Measurements from ENCODE around the gene FBXO41.

FBXO41 gene

DNA sequence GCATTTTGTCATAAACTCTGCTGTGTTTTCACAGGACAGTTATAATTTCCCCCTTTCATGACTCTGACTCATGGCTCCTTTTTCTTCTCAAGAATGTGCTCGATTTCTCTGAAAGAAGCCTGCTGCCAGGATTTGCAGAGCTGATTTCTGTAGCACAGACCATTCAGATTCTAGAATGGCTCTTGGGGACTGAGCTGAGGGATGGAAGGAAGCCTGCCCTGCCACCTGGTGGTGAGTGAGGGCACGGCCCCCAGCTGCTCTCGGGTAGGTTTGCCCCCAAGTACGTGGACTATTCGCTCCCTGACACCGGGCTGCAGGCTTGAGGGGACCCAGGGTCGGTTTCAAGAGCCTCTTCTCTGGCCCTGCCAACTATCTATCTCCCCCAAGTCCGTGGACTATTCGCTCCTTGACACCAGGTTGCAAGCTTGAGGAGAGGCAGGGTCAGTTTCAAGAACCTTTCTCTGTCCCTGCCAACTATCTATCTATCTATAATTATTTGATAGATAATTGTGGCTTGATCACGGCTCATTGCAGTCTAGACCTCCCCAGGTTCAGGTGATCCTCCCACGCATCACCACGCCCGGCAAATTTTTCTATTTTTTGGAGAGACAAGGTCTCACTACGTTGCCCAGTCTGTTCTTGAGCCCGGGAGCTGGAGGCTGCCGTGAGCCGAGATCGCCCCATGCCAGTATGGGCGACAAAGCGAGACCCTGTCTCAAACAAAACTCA, 71.7 kb downstream of the FBXO41 start:
- peak; percentile 49 to 72 for DNase-seq

DNA sequence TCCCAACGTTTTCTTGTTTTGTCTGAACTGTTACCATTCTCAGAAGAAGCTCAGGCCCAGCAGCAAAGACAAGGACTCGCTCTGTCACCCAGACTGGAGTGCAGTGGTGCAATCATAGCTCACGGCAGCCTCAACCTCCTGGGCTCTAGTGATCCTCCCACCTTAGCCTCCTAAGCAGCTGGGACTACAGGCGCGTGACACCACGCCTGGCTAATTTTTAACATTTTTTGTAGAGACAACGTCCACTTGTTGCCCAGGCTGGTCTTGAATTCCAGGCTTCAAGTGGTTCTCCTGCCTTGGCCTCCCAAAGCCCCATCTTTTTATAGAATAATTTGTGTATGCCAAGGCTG, 72.2 kb downstream of the FBXO41 start:
- no peak for DNase-seq

DNA sequence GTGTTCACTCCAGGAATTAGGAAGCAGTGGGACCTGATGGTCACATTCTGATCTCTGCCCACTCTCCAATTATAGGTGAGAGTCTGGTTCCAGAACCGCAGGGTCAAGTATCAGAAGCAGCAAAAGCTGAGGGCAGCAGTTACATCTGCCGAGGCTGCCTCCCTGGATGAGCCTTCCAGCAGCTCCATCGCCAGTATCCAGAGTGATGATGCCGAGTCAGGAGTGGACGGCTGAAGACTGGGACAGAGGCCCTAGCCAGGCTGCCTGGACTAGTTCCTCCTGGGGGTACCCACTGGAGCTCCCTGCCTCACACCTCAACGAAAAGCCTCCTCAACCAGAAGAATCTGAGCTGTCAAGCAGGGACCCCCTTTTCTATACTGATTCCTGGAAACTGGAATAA, 73.6 kb downstream of the FBXO41 start:
- DNase-seq: no peak

DNA sequence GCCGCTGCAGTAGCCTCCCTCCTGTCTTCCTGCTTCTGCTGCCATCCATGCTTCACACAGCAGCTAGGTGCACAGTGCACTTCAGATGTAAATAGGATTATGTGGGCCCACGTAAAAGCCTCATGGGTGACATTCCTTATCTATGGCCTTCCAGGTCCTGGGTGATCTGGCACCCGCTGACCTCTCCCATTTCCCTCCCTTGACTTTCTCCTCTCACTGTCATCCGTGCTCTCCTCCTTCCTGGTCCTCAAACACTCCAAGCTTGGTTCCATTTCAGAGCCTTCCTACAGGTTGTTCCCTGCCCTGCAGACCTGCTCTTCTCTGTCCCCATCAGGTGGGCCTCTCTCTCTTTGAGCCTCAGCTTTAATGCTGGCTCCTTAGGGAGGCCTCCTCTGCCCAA, 74.3 kb downstream of the FBXO41 start:
- DNase-seq: no peak

DNA sequence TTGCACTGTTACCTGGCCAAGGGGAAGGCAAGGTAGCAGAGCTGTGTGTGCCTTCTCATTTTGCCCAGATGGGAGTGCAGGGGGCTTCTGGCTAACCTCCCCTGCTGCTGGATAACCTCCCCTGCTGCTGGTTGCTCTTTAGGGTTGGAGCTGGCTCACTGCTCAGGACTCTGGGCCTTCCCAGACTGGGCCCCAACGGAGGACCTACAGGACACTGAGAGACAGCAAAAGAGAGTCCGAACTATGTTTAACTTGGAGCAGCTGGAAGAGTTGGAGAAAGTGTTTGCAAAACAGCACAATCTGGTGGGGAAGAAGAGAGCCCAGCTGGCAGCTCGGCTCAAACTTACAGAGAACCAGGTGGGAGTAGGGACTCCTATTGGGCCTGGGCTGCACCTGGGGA, 76.0 kb downstream of the FBXO41 start:
- DNase-seq: no peak

DNA sequence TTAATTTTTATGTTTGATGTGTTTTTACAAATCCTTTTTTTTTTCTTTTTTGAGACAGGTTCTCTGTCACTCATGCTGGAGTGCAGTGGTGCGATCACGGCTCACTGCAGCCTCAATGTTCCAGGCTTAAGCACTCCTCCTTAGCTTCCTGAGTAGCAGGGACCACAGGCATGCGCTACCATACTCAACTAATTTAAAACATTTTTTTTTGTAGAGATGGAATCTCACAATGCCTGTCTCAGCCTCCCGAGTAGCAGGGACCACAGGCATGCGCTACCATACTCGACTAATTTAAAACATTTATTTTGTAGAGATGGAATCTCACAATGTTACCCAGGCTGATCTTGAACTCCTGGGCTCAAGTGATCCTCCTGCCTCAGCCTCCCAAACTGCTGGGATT, 78.7 kb downstream of the FBXO41 start:
- DNase-seq: no peak
